SK-N-SH (cell line): ENCODE measurements around the gene NUP210L. TPM values are rescaled to one million over a fixed set of nuclear protein-coding genes. Genes with fewer than 3 reads are reported as not detected.
"Not testable (repeated sequence)": the region's sequence is repeated elsewhere in the genome, so short reads cannot be mapped to it uniquely, and the experiment has no call there.

Experiments
- CTCF ChIA-PET: fragments of 300-600, 350-600 bp; formaldehyde crosslinking; extraction: SDS; loops from one replicate; lab custom pipeline; 2021; lab: Yijun Ruan, JAX
- POLR2A ChIA-PET: fragments of 350-600 bp; sonication (Branson Sonifier 250); formaldehyde crosslinking; extraction: SDS; loops from one replicate; lab custom pipeline; 2020; ENCODE audit warnings: antibody characterized with exemption, inconsistent platforms; lab: Yijun Ruan, JAX
- DNase-seq: peaks from one replicate; pipeline ENCODE4 v3.0.0; 2012
- H2AFZ ChIP-seq: fragments of 200-600 bp; sonication (generic); 2 replicates; pipeline ENCODE4 v1.8.1; 2016; ENCODE audit warnings: antibody characterized with exemption, mild to moderate bottlenecking, low read depth
- H3F3A ChIP-seq: fragments of 200-600 bp; sonication (generic); replicated peaks from 2 replicates; pipeline ENCODE3; 2016; ENCODE audit warnings: antibody characterized with exemption, mild to moderate bottlenecking; ENCODE audit not compliant: insufficient read depth
- H3K27ac ChIP-seq, 2 experiments: fragments of 200-500 bp in 1 of 2; fragments of 200-600 bp in 1 of 2; sonication (Bioruptor generic) in 1 of 2; sonication (generic), shearing (Covaris generic) in 1 of 2; 2 replicates each; pipeline versions ENCODE4 v1.5.1 to v1.6.1; 2014 to 2016; ENCODE audit warnings: low read depth in 2 of 2, inconsistent platforms in 1 of 2, low read length in 1 of 2, mild to moderate bottlenecking in 1 of 2, mixed read lengths in 1 of 2
- H3K27me3 ChIP-seq: fragments of 200-600 bp; sonication (generic), shearing (Covaris generic); 2 replicates; pipeline ENCODE4 v1.6.1; 2016; ENCODE audit warnings: mixed run types; ENCODE audit not compliant: insufficient read depth
- H3K36me3 ChIP-seq, 2 experiments: fragments of 200-500 bp in 1 of 2; fragments of 200-600 bp in 1 of 2; sonication (Bioruptor generic) in 1 of 2; sonication (generic) in 1 of 2; replicated peaks in 1 of 2; 2 replicates each; pipeline versions ENCODE3 to v1.5.1; 2014 to 2016; ENCODE audit warnings: low read length in 1 of 2, mild to moderate bottlenecking in 1 of 2; ENCODE audit not compliant: insufficient read depth in 2 of 2, control insufficient read depth in 1 of 2
- H3K4me1 ChIP-seq, 2 experiments: fragments of 200-500 bp in 1 of 2; fragments of 200-600 bp in 1 of 2; sonication (Bioruptor generic) in 1 of 2; sonication (generic), shearing (Covaris generic) in 1 of 2; 2 replicates each; pipeline versions ENCODE4 v1.5.1 to v1.6.1; 2014 to 2016; ENCODE audit warnings: low read depth in 1 of 2, low read length in 1 of 2, mixed run types in 1 of 2; ENCODE audit not compliant: insufficient read depth in 2 of 2, control insufficient read depth in 1 of 2
- H3K4me2 ChIP-seq: fragments of 200-600 bp; sonication (generic), shearing (Covaris generic); 2 replicates; pipeline ENCODE4 v1.6.1; 2017; ENCODE audit warnings: mixed run types
- H3K4me3 ChIP-seq, 2 experiments: fragments of 200-500 bp in 1 of 2; fragments of 200-600 bp in 1 of 2; sonication (Bioruptor generic) in 1 of 2; sonication (generic), shearing (Covaris generic) in 1 of 2; 2 replicates each; pipeline versions ENCODE4 v1.5.1 to v1.8.1; 2014 to 2016; ENCODE audit warnings: low read depth in 2 of 2, inconsistent platforms in 1 of 2, low read length in 1 of 2, mild to moderate bottlenecking in 1 of 2, mixed read lengths in 1 of 2, moderate library complexity in 1 of 2
- H3K79me2 ChIP-seq: fragments of 200-600 bp; sonication (generic); 2 replicates; pipeline ENCODE4 v1.8.1; 2017; ENCODE audit warnings: mild to moderate bottlenecking; ENCODE audit not compliant: insufficient read depth
- H3K9ac ChIP-seq: fragments of 200-600 bp; sonication (generic); 2 replicates; pipeline ENCODE4 v1.6.1; 2017; ENCODE audit warnings: mixed run types
- H3K9me2 ChIP-seq: fragments of 200-600 bp; sonication (generic); 2 replicates; pipeline ENCODE4 v1.6.1; 2017; ENCODE audit warnings: mixed run types
- H3K9me3 ChIP-seq: fragments of 200-600 bp; sonication (generic); 2 replicates; pipeline ENCODE4 v1.6.1; 2017; ENCODE audit warnings: mixed run types, mild to moderate bottlenecking, moderate library complexity
- H4K20me1 ChIP-seq: fragments of 200-600 bp; sonication (generic); 2 replicates; pipeline ENCODE4 v1.6.1; 2017; ENCODE audit warnings: mild to moderate bottlenecking, mixed run types; ENCODE audit not compliant: insufficient read depth
- ELF1 ChIP-seq: IDR thresholded peaks from 2 replicates; pipeline ENCODE4 v1.4.0; 2012
- EZH2phosphoT487 ChIP-seq: fragments of 200-600 bp; sonication (generic); IDR thresholded peaks from 2 replicates; pipeline ENCODE4 v1.6.1; 2017; ENCODE audit warnings: low read depth, mixed run types, mild to moderate bottlenecking, antibody characterized with exemption, moderate library complexity, borderline replicate concordance
- FOSL2 ChIP-seq: IDR thresholded peaks from 2 replicates; pipeline ENCODE4 v1.4.0; 2012; ENCODE audit warnings: low read depth, mild to moderate bottlenecking, moderate library complexity, borderline replicate concordance
- GABPA ChIP-seq: IDR thresholded peaks from 2 replicates; pipeline ENCODE4 v1.4.0; 2012; ENCODE audit warnings: low read depth, mild to moderate bottlenecking
- GATA2 ChIP-seq: sonication (generic); formaldehyde crosslinking; IDR thresholded peaks from 2 replicates; pipeline ENCODE4 v1.5.0; 2020; ENCODE audit warnings: mild to moderate bottlenecking, missing genetic modification reagents
- IRF3 ChIP-seq: fragments of 150-350 bp; IDR thresholded peaks from 2 replicates; pipeline ENCODE4 v1.6.1; 2016; ENCODE audit warnings: mild to moderate bottlenecking, low read depth, low read length
- MEF2A ChIP-seq: IDR thresholded peaks from 2 replicates; pipeline ENCODE4 v1.4.0; 2012; ENCODE audit warnings: low read depth, borderline replicate concordance
- NFIC ChIP-seq: IDR thresholded peaks from 2 replicates; pipeline ENCODE4 v1.4.0; 2012; ENCODE audit warnings: borderline replicate concordance
- PBX3 ChIP-seq: IDR thresholded peaks from 2 replicates; pipeline ENCODE4; 2012
- RAD21 ChIP-seq: IDR thresholded peaks from 2 replicates; pipeline ENCODE4 v1.6.1; 2012; ENCODE audit warnings: mild to moderate bottlenecking, low read length
- SMC3 ChIP-seq: IDR thresholded peaks from 2 replicates; pipeline ENCODE4 v1.6.1; 2012; ENCODE audit warnings: low read depth, low read length, improper control_type of control experiment
- TAF1 ChIP-seq: IDR thresholded peaks from 2 replicates; pipeline ENCODE4 v1.6.1; 2012; ENCODE audit warnings: low read depth, mild to moderate bottlenecking, low read length, moderate library complexity, borderline replicate concordance
- USF1 ChIP-seq: IDR thresholded peaks from 2 replicates; pipeline ENCODE4 v1.4.0; 2012; ENCODE audit warnings: low read depth, borderline replicate concordance
- WGBS: methylation state at CpG from one replicate; pipeline ENCODE4 v1.1.6; 2017; ENCODE audit warnings: low lambda C conversion rate; 5-methylcytosine and 5-hydroxymethylcytosine counted together
- polyA plus RNA-seq, 3 experiments: library from polyadenylated mRNA; depleted of rRNA; stranded (reverse); fragments of >200 nt; gene quantifications; 2 replicates each; pipeline ENCODE4 v1.2.3, GENCODE V29; 2012

Gene NUP210L
- polyA plus RNA-seq, 1 of the 3 experiments (the other 2 are of a cell fraction), result not detected

GRCh38 chr1:154115180-154115579, 39.7 kb downstream of the NUP210L start:
- H3K27ac ChIP-seq, result no peak overlapping the region
- H3K9me3 ChIP-seq, result no peaks in the 10 kb centered on the region
- ChIA-PET CTCF (no interaction called here), POLR2A (no interaction called here)
- H3K4me2 ChIP-seq, result no peak overlapping the region
- H3K27me3 ChIP-seq, result no peaks in the 10 kb centered on the region; the same call in 1 of the 2 replicates
- H3K79me2 ChIP-seq, result no peaks in the 10 kb centered on the region
- 88% methylated on average over 1 of the region's 1 CpG for WGBS
- no peak overlapping the region for H3K4me3 ChIP-seq
- H3K9me2 ChIP-seq, result no peaks in the 10 kb centered on the region
- no peaks in the 10 kb centered on the region for H3K36me3 ChIP-seq
- H3K4me1 ChIP-seq, result no peaks in the 10 kb centered on the region
- no peak for DNase-seq
- TF ChIP-seq GABPA, result no peak
- TF ChIP-seq, all 33 proteins: peak for 0
- no peak overlapping the region for H3K9ac ChIP-seq
- H2AFZ ChIP-seq, result no peak overlapping the region
- H3F3A ChIP-seq, result no peaks in the 10 kb centered on the region
- no peaks in the 10 kb centered on the region for H4K20me1 ChIP-seq

- POLR2A ChIA-PET, result no interaction called here
- Histone ChIP-seq H3K9me3 (no peaks in the 10 kb centered on the region), H3K9ac (no peak overlapping the region), H4K20me1 (no peaks in the 10 kb centered on the region), H3F3A (no peaks in the 10 kb centered on the region), H3K27ac (no peak overlapping the region), H3K36me3 (no peaks in the 10 kb centered on the region), H3K79me2 (no peaks in the 10 kb centered on the region), H3K4me2 (no peak overlapping the region), H2AFZ (no peak overlapping the region), H3K4me3 (no peak overlapping the region), H3K27me3 (no peaks in the 10 kb centered on the region), H3K4me1 (no peaks in the 10 kb centered on the region), H3K9me2 (no peaks in the 10 kb centered on the region)
- DNase-seq, result no peak
- WGBS, result 60% methylated on average over 3 of the region's 3 CpGs
- no peak for TF ChIP-seq ELF1
- CTCF ChIA-PET, result no interaction called here
Measured at GRCh38 chr1:154104433-154105082, 50.3 kb downstream of the NUP210L start.

GRCh38 chr1:154100141-154100540, 54.7 kb downstream of the NUP210L start:
- POLR2A ChIA-PET, H3K27ac ChIP-seq, H4K20me1 ChIP-seq, H3K36me3 ChIP-seq, H3K4me2 ChIP-seq, H3K4me3 ChIP-seq, H2AFZ ChIP-seq, H3K9ac ChIP-seq, H3F3A ChIP-seq, DNase-seq, H3K9me2 ChIP-seq, H3K4me1 ChIP-seq, H3K27me3 ChIP-seq, CTCF ChIA-PET, H3K79me2 ChIP-seq, H3K9me3 ChIP-seq: not testable (repeated sequence)
- WGBS, result 54% methylated on average over 5 of the region's 5 CpGs

- POLR2A ChIA-PET, result no interaction called here
- Histone ChIP-seq H3K79me2 (no peaks in the 10 kb centered on the region), H3K9me3 (no peaks in the 10 kb centered on the region), H3F3A (no peaks in the 10 kb centered on the region), H3K4me3 (no peak overlapping the region), H2AFZ (no peak overlapping the region), H3K9me2 (no peaks in the 10 kb centered on the region), H3K9ac (no peak overlapping the region), H3K4me2 (no peak overlapping the region), H3K27ac (no peak overlapping the region), H3K4me1 (no peaks in the 10 kb centered on the region), H4K20me1 (no peaks in the 10 kb centered on the region), H3K27me3 (peaks cover 6% of the 10 kb centered on the region; the same call in 1 of the 2 replicates), H3K36me3 (no peaks in the 10 kb centered on the region)
- DNase-seq, result no peak
- WGBS, result 20% methylated on average over 1 of the region's 2 CpGs
- CTCF ChIA-PET, result no interaction called here
- TF ChIP-seq GATA2 (CRISPR knock-in tag) (no peak), IRF3 (no peak), USF1 (no peak), EZH2phosphoT487 (no peak), FOSL2 (no peak), GABPA (no peak), NFIC (no peak), RAD21 (no peak), MEF2A (no peak), PBX3 (no peak), TAF1 (no peak), SMC3 (no peak)
Measured at GRCh38 chr1:154097873-154098272, 57.0 kb downstream of the NUP210L start.
